Measurements from ENCODE around the gene GCDH.
A peak's percentile ranks its signal among the peaks of the same experiment; 100 is the strongest.
"Not testable (repeated sequence)": the region's sequence is repeated elsewhere in the genome, so short reads cannot be mapped to it uniquely, and the experiment has no call there.

The GCDH gene

DNA sequence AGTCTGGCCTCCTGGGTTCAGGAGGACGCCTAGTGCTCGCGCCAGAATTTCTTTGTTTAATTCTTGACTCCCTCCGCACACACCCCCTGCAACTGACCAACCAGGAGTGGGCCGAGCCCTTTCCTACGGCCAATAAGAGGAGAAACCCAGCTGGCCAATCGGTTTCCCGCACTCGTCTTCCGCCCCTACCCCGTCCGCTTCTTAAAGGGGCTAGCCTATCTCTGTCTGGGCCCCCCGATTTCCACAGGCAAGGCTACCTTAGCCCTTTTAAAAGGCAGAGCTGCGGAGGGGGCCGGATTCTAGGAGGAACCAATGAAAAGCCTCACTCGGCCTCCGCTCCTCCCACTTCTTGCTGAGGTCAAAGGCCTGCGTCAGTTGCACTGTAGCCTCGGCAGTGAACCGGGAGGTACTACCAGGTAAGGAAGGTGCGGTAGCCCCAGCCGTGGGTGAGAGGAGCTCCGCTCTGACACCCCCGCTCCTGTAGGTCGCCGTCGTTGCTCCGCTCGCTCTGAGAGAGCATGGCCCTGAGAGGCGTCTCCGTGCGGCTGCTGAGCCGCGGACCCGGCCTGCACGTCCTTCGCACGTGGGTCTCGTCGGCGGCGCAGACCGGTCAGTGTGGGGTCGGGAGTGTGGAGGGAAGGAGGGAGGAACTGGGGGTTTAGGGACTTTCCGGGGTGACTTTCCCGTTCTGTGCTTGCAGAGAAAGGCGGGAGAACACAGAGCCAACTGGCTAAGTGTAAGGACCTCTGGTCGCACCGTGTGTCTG, at the start of gene GCDH:
Gene GCDH, plus strand, starts transcription at position 374 of the 766 bp plus-strand sequence. Its CDS starts 145 bp downstream, at position 519.
- peak; percentile 99 for DNase-seq

DNA sequence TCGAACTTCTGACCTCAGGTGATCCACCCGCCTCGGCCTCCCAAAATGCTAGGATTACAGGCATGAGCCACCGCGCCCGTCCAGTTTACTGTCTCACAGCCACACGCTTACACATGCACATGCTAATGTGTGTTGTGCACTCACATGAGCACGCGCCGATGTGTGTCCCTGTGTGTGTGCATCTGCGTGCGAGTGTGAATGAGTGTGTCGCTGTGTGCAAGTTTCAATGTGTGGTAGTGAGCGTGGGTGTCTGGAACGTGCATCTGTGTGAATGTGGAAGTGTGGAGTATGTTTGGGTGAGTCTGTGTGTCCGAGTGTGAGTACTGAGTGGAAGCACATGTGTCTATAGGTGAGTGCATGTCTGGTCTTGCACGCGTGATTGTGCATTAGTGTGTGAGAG, 48.4 kb upstream of the GCDH start:
- DNase-seq: no peak

DNA sequence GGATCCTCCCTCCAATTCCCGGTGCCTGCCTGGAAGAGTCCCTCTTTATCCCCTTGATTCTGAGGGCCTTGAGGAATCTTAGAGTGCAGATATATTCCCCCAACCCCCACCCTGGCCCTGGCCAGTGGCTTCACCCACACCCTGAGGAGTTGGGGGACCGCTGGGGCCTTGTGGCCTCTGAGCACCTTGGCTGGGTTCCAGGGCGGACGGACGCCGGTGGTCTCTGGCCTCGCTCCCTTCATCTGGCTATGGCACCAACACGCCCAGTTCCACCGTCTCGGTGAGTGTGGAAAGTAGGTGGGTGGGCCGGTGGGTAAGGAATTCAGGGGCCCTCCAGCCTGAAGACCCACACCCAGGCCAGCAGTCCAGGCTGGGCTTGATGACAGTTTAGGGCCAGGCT, 47.6 kb upstream of the GCDH start:
- no peak for DNase-seq

DNA sequence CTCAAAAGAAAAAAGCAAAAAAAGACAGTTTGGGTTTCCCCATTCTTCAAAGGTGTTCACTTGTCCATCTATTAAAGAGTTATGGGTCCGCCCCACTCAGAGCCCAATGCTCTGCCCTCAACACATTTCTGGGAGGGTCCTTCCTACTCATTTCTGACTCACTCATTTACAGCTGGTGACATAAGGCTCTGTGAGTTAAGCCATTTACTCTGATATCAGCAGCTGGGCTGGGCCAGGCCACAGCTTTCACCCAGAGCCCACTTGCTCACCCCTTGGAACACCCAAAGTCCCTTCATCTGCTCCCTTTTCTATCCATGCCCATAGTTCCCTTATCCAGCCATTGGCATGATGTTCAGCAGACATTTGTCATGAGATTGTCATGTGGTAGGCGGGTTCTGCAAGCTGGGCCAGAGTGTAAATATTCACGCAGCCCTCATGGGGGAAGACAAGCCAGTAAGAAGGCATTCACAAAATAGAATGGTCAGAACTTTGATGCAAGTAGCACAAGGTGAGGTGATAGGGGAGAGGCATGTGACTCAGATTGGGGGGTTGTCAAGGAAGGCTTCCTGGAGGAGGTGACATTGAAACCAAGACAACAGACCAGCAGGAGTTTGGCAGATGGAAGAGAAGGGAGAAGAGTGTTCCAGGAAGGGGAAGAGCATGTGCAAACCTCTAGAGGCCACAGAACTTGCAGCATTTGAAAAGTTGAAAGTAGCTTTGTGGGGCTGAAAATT, 46.8 kb upstream of the GCDH start:
- DNase-seq: no peak

DNA sequence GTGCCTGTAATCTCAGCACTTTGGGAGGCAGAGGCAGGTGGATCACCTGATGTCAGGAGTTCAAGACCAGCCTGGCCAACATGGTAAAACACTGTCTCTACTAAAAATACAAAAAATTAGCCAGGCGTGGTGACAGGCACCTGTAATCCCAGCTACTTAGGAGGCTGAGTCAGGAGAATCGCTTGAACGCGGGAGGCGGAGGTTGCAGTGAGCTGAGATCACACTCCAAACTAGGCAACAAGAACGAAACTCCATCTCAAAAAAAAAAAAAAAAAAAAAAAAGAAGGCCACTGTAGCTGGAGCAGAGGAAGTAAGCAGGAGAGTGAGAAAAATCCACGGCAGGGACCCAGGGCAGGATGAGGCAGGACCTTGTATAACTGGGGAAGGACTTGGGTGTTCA, 44.3 kb upstream of the GCDH start:
- not testable (repeated sequence) for DNase-seq

DNA sequence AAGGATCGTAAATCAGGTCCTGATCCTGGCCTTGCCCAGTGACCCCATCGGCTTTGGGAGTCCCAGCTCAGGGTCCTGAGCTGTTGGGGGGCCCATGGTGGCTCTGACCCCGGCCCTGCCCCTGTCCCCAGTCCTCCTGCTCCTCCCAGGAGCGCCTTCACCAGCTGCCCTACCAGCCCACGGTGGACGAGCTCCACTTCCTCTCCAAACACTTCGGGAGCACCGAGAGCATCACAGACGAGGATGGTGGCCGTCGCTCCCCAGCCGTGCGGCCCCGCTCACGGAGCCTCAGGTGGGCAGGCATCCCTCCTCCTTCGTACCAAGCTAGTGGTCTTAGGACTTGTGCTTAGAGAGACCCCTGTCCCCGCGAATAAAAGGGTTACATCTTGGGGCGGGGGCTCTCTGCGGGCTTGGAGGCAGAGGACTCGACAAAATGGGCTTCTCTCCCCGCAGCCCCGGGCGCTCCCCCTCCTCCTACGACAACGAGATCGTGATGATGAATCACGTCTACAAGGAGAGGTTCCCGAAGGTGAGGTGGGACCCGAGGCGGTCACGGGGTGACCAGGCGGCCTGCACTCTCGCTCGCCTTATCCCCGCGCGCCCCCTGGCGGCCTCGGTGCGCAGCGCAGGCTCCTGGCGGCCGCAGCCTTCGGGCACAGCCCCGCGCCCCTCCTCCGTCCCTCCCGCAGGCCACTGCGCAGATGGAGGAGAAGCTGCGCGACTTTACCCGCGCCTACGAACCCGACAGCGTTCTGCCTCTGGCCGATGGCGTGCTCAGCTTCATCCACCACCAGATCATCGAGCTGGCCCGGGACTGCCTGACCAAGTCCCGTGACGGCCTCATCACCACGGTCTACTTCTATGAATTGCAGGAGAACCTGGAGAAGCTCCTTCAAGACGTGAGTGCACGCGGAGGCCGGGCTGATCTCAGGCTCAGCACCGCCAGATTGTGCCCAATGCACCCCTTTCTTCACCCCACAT, 43.5 kb upstream of the GCDH start:
- peak; percentile 22 to 36 for DNase-seq

DNA sequence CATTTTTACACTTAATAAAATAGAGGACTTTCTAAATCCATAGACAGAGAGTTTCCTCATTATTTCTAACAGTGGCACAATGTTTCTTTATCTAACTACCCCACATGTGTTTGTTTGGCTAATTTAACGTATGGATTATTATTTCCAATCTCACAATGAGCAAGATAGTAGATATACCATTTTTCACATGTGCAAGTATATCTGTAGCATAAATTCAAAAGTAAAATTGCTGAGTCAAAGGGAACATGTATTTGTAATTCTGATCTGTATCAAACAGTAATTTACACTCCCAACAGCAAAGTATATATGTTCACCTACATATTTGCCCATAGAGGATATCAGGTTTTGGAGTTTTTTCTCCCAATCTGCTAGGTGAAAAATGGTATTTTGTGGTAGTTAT, 34.3 kb upstream of the GCDH start:
- DNase-seq: no peak

DNA sequence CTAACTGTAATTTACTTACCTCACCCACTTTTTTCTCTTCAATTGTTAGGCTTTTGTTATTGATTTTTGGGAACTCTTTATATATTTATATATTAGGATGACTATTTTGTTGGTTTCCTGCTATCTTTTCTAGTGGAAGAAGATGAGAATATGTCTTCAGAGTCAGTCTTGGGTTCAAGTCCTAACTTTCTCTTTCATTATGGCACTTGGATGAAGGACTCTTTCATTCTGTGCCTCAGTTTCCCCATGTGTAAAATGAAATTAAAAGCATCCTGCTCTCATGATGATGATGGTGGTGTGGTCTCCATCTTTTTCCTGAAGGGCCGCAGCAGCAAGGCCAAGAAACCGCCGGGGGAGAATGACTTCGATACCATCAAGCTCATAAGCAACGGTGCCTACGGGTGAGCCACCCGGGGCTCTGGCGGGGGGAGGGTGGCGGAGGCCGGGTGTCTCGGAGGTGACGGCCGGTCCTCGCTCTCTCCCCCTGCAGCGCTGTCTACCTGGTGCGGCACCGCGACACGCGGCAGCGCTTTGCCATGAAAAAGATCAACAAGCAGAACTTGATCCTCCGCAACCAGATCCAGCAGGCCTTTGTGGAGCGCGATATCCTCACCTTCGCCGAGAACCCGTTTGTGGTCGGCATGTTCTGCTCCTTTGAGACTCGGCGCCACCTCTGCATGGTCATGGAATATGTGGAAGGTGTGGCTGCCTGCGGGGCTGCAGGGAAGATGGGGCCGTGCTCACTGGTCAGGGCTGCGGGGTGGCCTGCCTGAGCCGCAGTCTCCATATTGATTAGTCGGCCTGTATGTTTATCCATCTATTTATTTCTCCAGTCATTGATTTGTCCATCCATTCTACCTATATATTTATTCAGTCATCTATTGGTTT, 32.7 kb upstream of the GCDH start:
- DNase-seq: no peak

DNA sequence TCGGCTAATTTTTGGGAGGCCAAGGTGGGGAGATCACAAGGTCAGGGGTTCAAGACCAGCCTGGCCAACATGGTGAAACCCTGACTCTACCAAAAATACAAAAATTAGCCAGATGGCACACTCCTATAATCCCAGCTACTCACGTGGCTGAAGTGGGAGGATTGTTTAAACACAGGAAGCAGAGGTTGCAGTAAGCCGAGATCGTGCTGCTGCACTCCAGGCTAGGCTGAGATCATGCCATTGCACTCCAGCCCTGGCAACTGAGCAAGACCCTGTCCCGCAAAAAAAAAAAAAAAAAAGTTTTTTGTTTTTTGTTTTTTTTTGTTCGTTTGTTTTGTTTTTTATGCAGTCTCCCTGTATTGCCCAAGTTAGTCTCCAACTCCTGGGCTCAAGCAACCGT, 31.4 kb upstream of the GCDH start:
- DNase-seq: no peak

DNA sequence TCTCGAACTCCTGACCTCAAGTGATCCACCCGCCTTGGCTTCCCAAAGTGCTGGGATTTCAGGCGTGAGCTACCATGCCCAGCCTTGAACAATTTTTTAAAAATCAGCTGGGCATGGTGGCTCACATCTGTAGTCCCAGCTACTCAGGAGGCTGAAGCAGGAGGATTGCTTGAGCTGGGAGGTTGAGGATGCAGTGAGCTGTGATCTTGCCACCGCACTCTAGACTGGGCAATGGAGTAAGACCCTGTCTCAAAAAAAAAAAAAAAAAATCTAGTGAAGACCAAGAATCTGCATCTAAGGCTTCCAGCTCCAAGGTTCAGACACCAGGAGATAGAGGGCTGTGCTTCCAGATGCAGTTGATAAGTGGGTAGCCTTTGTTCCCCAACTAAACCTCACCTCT, 26.8 kb upstream of the GCDH start:
- no peak for DNase-seq

DNA sequence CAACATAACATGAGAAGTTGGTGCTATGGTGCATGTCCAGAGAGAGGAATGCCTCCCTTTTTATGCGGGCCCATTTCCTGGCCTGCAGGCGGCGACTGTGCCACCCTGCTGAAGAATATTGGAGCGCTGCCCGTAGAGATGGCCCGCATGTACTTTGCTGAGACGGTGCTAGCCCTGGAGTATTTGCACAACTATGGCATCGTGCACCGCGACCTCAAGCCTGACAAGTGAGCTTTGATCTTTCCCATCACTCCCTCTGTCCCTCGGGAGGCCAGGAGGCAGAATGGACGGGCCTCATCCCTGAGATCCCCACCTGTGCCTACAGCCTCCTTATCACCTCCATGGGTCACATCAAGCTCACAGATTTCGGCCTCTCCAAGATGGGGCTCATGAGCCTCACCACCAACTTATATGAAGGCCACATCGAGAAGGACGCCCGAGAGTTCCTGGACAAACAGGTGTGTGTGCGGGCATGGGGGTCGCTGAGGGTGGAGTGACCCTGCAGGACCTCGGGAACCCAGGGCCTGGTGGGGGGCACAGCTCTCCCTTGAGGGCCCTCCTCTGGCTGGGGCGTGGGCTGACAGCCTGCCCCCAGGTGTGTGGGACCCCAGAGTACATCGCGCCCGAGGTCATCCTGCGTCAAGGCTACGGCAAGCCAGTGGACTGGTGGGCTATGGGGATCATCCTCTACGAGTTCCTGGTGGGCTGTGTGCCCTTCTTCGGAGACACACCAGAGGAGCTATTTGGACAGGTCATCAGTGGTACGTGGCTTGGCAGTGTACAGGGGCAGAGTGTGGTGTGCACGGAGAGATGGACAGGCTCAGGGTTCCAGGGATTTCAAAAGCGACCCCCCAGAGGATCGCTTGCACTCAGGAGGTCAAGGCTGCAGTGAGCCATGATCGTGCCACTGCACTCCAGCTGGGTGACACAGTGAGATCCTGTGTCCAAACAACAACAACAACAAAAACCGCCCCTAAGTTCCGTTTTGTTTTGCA, 25.9 kb upstream of the GCDH start:
- DNase-seq: no peak

DNA sequence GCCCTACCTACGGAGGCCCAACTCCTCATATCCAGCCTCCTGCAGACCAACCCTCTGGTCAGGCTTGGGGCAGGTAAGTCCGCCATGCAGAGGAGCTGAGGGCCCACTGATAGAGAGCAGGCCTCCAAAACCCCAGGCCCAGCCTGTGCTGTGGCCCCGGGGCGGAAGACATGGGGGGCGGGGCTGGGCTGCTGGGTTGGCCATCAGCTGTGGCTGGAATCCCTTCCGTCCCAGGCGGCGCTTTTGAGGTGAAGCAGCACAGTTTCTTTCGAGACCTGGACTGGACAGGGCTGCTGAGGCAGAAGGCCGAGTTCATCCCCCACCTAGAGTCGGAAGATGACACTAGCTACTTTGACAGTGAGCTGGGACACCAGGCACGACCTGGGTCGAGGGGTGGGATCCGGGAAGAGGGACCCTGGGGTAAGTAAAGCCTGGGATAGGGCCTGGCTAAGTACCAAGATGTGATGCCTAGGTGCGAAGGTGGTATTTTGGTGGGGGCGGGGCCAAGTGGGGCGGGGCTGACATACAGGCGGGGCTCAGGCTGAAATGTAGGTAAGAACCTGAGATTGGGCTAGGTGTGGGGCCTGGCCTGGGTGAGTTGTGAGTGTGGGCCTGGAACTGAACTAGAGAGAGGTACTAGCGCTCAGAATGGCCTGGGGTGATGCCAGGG, 25.1 kb upstream of the GCDH start:
- no peak for DNase-seq

DNA sequence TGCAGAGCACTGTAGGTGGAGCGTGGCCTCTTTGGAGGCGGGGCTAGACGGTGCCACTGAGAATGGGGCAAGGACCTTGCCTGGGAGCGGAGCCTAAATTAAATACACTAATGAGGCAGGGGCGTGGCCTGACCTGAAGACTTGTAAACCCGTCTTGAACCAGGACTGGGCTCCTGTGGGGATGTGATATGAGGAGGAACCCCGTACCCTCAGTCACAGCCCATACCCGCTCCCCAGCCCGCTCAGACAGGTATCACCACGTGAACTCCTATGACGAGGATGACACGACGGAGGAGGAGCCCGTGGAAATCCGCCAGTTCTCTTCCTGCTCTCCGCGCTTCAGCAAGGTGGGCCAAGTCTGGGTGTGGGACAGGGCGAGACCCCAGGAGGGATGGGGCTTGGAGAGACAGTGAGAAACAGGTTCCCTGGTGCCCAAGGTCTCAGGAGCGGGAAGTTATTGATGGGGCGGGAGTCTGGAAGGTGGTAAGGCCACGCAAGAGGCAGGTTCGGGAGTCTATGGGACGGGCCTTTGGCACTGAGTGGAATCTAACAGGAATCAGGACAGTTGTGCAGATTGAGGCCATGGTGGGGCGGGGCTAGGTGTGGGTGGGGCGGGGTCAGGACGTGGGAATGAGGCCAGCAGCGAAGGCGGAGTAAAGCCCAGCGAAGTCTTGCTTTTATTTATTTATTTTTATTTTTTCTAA, 24.4 kb upstream of the GCDH start:
- no peak for DNase-seq

DNA sequence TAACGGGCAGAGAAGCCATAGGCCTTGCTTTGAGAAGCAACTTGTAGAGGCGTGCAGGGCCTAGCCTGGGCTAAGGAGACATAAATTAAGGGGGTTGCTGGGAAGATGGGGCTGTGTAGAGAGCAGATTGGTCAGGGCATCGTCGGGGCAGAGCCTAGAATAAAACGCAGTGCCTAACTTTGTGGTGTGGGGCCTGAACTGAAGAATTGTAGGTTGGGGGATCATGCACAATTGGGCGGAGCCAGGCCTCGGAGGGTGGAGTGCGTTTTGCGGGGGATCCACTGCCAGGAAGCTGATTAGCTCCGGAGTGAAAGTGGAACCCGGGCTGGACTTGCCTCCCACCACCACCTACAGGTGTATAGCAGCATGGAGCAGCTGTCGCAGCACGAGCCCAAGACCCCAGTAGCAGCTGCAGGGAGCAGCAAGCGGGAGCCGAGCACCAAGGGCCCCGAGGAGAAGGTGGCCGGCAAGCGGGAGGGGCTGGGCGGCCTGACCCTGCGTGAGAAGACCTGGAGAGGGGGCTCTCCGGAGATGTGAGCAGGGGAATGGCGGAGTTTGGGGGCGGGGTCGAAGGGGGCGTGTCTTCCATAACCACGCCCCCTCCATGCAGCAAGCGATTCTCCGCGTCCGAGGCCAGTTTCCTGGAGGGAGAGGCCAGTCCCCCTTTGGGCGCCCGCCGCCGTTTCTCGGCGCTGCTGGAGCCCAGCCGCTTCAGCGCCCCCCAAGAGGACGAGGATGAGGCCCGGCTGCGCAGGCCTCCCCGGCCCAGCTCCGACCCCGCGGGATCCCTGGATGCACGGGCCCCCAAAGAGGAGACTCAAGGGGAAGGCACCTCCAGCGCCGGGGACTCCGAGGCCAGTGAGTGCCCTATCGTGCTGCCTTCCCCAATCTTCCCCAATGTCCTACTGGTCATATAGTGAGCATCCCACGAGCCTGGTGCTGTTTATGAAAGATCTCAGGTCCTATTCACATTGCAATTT, 23.6 kb upstream of the GCDH start:
- no peak for DNase-seq

DNA sequence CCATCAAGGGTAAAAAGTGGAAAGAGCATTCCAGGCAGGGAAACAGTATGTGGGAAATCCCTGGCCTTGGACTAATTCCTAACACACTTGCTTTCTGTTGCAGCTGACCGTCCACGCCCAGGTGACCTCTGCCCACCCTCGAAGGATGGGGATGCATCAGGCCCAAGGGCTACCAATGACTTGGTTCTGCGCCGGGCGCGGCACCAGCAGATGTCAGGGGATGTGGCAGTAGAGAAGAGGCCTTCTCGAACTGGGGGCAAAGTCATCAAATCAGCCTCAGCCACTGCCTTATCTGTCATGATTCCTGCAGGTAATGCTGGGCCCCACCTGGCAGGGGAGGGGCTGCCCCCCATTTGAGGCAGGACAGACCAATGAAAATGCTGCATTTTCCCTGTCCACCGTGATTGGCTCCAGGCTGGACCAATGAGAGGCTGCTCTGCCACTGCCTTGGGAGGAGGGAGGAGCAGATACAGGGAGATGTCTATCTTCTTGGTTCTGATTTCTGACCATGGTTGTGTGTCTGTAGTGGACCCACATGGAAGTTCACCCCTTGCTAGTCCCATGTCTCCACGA, 22.3 kb upstream of the GCDH start:
- peak in 1 of 2 experiments; percentile 13 for DNase-seq

DNA sequence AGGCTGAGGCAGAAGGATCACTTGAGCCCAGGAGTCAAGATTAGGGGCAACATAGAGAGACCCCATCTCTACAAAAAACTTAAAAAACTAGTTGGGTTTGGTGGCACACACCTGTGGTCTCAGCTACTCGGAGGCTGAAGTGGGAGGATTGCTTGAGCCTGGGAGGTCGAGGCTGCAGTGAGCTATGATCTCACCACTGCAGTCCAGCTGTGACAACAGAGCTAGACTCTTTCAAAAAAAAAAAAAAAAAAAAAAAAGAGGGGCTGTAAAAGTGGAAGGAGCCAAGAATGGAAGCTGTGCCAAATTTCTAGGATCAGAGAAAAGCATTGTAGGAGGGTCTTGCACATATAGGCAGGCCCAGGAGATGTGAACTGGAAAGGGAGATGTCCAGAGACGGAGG, 19.3 kb upstream of the GCDH start:
- no peak for DNase-seq

DNA sequence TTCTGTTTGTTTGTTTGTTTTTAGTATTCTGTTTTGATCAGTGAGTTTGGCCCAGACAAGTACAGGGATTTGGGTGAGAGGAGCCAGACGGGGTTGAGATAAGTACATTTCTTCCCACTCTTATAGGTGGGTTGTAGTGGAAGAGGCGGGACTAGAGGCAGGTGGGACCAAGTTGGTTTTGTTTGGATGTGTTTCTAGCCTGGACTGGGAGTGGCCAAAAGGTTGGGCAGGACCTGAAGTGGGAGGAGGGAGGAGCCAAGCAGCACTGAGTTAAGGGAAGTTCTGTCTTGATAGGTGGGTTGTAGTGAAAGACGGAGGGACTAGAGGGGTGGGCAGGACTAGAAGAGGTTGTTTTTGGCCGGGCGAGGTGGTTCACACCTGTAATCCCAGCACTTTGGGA, 18.7 kb upstream of the GCDH start:
- DNase-seq: no peak

All from NCI-H2081 (cell line).